ENCODE results near the gene PRKN. TPM values are rescaled to one million over a fixed set of nuclear protein-coding genes. Genes with fewer than 3 reads are reported as not detected.

Gene PRKN
- polyA plus RNA-seq, 1 experiment, result 0.71 TPM

DNA sequence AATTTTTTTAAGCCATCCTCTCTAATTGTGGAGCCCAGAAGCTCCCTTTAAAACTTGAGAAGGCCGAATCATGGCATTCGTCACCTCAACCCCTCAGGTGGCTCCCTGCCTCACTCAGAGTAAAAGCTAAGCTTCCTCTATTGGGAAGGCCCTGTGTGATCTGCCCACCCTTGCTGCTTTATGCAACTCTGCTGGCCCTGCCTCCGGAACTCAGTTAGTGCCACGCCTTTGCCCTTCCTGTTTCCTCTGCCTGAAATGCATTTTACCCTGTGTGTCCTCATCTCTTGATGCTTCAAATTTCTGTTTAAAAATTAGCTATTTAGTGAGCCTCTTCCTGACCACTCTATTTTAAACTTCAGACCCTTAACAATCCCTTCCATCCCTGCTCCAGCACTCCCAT, 5.9 kb upstream of the PRKN start:
- ChIA-PET POLR2A (no interaction called here), CTCF (interaction anchor here (1.0 kb wide), 1 partner anchor 140 kb away, joined by 3 read pairs; no protein-coding TSS in a partner anchor)
- H3K27me3 ChIP-seq (ENCODE audit: control insufficient read depth, insufficient read depth, low read length), result no peaks in the 10 kb centered on the region
- TF ChIP-seq, protein P1, sequence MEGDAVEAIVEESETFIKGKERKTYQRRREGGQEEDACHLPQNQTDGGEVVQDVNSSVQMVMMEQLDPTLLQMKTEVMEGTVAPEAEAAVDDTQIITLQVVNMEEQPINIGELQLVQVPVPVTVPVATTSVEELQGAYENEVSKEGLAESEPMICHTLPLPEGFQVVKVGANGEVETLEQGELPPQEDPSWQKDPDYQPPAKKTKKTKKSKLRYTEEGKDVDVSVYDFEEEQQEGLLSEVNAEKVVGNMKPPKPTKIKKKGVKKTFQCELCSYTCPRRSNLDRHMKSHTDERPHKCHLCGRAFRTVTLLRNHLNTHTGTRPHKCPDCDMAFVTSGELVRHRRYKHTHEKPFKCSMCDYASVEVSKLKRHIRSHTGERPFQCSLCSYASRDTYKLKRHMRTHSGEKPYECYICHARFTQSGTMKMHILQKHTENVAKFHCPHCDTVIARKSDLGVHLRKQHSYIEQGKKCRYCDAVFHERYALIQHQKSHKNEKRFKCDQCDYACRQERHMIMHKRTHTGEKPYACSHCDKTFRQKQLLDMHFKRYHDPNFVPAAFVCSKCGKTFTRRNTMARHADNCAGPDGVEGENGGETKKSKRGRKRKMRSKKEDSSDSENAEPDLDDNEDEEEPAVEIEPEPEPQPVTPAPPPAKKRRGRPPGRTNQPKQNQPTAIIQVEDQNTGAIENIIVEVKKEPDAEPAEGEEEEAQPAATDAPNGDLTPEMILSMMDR (IDR thresholded peaks at IDR 0.05; ENCODE audit: insufficient read depth, low read depth, low read length), result no peak
- no peak overlapping the region for H3K4me3 ChIP-seq (ENCODE audit: low read depth, low read length)
- H3K36me3 ChIP-seq (ENCODE audit: control insufficient read depth, insufficient read depth, low read length), result no peaks in the 10 kb centered on the region
- no peak for DNase-seq (ENCODE audit: low read depth)

DNA sequence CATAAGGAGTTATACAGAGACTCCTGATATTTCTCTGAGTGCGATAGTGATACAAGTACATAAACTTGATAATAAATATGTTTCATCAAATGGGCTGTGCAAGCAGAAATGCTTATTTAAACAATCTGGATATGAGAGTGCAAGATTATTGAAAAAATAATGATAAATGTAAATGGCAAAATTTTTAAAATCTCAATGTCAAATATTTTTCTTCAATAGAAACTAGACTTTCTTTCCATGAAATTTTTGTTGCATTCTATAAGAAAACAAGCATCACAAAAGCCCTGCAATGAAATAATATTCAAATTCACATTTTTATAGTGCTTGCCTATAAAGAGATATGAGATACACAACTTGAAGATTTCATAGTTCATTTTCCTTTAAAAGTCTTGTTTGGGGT, 2.9 kb upstream of the PRKN start:
- Histone ChIP-seq H3K36me3 (ENCODE audit: control insufficient read depth, insufficient read depth, low read length) (no peaks in the 10 kb centered on the region), H3K27me3 (ENCODE audit: control insufficient read depth, insufficient read depth, low read length) (no peaks in the 10 kb centered on the region), H3K4me3 (ENCODE audit: low read depth, low read length) (no peak overlapping the region)
- POLR2A ChIA-PET, result no interaction called here
- CTCF ChIA-PET, result no interaction called here
- no peak for DNase-seq (ENCODE audit: low read depth)
- TF ChIP-seq, protein P1 (IDR thresholded peaks at IDR 0.05; ENCODE audit: insufficient read depth, low read depth, low read length), result no peak

DNA sequence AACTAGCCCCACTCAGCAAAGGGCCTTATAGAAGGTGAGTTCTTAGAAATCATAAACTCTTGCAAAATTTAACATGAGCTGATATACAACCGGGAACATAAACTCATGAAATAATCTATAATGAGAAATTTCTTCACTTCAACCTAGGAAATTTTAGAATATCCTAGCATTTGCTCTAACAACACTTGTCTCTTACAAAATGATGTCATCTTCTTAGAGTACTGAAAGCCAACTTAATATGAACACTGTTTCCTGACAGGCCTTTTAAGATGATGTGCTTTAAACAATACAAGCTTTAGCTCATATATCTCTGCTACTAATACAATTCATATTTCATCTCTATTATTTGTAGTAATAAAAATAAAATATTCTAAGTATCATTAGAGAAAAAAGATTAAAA, 1.1 kb upstream of the PRKN start:
- CTCF ChIA-PET, result no interaction called here
- H3K36me3 ChIP-seq (ENCODE audit: control insufficient read depth, insufficient read depth, low read length), result no peaks in the 10 kb centered on the region
- H3K27me3 ChIP-seq (ENCODE audit: control insufficient read depth, insufficient read depth, low read length), result no peaks in the 10 kb centered on the region
- no peak for DNase-seq (ENCODE audit: low read depth)
- TF ChIP-seq, protein P1 (IDR thresholded peaks at IDR 0.05; ENCODE audit: insufficient read depth, low read depth, low read length), result no peak
- H3K4me3 ChIP-seq (ENCODE audit: low read depth, low read length), result no peak overlapping the region
- POLR2A ChIA-PET, result no interaction called here

DNA sequence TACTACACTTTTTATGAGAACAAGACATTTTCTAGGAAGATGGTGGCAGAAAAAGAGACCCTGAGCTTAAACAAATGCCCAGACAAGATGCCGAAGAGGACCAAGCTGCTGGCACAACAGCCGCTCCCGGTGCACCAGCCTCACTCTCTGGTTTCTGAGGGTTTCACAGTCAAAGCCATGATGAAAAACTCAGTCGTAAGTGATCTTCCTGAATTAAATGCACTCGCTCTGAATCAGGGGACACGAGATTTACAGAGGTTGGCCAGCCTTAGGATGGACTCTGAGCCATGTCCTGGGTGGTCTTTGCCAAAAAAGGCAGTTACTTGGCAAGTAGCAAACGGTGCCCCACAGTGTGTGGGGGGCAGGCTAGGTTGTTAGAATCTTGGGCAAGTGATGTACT, 631 bp upstream of the PRKN start:
- TF ChIP-seq, protein P1 (IDR thresholded peaks at IDR 0.05; ENCODE audit: insufficient read depth, low read depth, low read length), result no peak
- CTCF ChIA-PET, result interaction anchor here (0.9 kb wide), 1 partner anchor 10 kb away, joined by 3 read pairs; no protein-coding TSS in a partner anchor

DNA sequence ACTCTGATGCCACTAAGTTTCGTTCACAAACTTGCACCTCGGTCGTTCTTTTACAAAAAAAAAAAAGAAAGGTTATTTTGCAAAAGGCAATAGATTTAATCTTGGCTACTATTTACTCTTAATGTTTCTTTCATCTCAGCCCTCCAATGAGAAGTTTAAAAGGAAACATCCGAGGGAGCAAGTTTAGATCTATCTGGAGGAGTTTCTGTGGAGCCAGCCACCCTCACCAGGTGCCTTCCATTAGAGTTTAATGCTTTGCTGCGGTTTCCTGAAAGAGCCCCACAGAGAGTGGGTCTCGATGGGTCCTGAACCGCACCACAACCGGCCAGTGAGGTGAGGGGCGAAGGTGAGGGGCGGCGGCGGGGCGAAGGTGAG, 632 bp downstream of the PRKN start:
- Histone ChIP-seq H3K27me3 (ENCODE audit: control insufficient read depth, insufficient read depth, low read length) (no peaks in the 10 kb centered on the region), H3K4me3 (ENCODE audit: low read depth, low read length) (peak overlapping the region; percentile 73), H3K36me3 (ENCODE audit: control insufficient read depth, insufficient read depth, low read length) (no peaks in the 10 kb centered on the region)
- TF ChIP-seq, protein P1 (IDR thresholded peaks at IDR 0.05; ENCODE audit: insufficient read depth, low read depth, low read length), result no peak
- POLR2A ChIA-PET, result no interaction called here
- no peak for DNase-seq (ENCODE audit: low read depth)
- CTCF ChIA-PET, result interaction anchor here (0.7 kb wide), 1 partner anchor 1105 kb away, joined by 3 read pairs; no protein-coding TSS in a partner anchor

More for the DNA sequence above, 631 bp upstream of the PRKN start:
- POLR2A ChIA-PET, result no interaction called here
- Histone ChIP-seq H3K4me3 (ENCODE audit: low read depth, low read length) (peak overlapping the region; percentile 73), H3K27me3 (ENCODE audit: control insufficient read depth, insufficient read depth, low read length) (no peaks in the 10 kb centered on the region), H3K36me3 (ENCODE audit: control insufficient read depth, insufficient read depth, low read length) (no peaks in the 10 kb centered on the region)
- DNase-seq (ENCODE audit: low read depth), result no peak
